ENCODE measurements around the gene KHDRBS2.

Gene KHDRBS2

DNA sequence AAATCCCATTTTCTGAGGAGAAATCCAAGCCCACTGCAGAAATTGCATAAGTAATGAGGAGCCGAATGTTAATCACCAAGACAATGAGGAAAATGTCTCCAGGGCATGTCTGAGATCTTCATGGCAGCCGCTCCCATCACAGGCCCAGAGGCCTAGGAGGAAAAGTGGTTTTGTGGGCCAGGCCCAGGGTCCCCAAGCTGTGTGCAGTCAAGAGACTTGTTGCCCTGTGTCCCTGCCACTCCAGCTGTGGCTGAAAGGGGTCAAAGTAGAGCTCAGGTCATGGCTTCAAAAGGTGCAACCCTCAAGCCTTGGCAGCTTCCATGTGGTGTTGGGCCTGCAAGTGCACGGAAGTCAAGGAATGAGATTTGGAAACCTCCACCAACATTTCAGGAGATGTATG, 276.6 kb downstream of the KHDRBS2 start:
- DNase-seq, result no peak

- no peak for DNase-seq
Observed at GRCh38 chr6:61989616-61990015, 296.4 kb downstream of the KHDRBS2 start.

GRCh38 chr6:61980622-61981021, 305.4 kb downstream of the KHDRBS2 start:
- no peak for DNase-seq

DNA sequence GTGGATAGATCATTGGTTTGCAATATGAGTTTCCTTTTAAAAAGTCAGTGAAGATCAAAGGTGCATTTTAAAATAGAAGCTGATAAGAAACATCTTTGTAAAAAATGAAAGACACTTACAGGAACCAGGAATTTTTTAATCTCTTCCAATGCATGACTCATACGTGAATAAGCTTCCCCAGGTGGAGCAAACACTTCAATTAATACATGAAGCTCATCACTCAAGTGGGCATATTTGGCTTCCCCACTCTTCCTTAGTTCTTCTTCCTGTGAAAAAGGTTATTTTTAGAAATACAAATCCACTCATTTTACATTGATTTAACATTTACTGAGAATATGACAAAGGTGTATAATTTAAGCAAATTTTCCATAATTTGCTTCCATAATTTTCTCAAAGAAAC, 308.1 kb downstream of the KHDRBS2 start:
- DNase-seq, result no peak

- no peak for DNase-seq
Observed at GRCh38 chr6:61977099-61977498, 308.9 kb downstream of the KHDRBS2 start.

- no peak for DNase-seq
Observed at GRCh38 chr6:61959196-61959595, 326.8 kb downstream of the KHDRBS2 start.

DNA sequence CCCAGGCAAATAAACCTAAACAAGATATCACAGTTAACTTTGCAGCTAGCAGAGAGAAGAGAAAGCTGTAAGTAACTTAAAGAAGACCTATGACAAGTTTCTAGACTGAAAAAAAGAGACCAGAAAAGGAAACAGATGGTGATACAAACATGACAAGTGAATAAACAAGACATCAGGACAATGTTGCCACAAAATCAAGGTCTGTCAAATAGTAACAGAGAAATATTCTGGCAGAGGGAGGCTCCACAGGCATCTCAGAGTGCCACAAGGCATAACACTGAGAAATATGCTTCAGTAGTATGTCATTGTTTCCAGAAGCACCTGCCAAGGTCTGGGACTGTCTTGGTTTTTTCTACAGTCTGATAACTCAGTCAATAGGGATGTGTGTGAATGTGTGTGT, 332.2 kb downstream of the KHDRBS2 start:
- DNase-seq, result no peak

DNA sequence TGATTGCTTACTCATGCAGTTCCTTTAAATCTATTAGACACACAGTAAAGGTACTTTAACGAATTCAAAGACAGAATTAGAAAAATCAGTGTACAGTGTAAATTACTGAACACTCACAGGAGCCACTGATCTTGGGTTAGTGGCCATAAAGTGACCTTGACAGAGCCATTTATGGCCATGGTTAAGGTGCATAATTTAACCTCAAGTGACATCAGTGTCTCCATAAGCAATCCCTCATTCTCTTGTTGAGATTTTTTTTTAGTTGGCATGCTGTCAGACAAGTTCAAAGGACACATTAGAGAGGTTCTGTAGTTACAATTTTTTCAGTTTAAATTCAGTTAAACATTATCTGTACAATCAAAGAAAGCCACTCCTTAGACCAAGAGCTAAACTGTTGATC, 334.4 kb downstream of the KHDRBS2 start:
- no peak for DNase-seq

- DNase-seq, result no peak
Observed at GRCh38 chr6:61950811-61951210, 335.2 kb downstream of the KHDRBS2 start.

- no peak for DNase-seq
Observed at GRCh38 chr6:61949971-61950370, 336.1 kb downstream of the KHDRBS2 start.

DNA sequence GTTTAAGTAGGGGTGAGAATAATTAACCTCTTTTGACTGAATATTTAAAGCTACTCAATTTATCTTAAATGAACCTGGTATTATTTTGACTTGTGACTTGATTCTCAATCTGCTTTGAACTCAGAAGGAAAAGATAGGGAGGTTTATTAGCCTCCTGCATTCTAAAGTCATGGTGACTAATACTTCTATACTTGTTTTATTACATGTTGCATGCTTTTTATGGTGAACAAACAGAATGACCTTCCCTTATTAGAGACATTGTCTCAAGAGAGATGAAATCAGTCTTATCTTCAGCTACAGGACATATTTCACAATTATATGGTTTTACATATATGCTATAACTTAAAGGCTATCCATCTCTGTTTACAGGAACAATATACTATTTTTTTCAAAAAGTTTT, 336.9 kb downstream of the KHDRBS2 start:
- DNase-seq, result no peak

- DNase-seq, result no peak
Observed at GRCh38 chr6:61947311-61947947, 338.6 kb downstream of the KHDRBS2 start.

DNA sequence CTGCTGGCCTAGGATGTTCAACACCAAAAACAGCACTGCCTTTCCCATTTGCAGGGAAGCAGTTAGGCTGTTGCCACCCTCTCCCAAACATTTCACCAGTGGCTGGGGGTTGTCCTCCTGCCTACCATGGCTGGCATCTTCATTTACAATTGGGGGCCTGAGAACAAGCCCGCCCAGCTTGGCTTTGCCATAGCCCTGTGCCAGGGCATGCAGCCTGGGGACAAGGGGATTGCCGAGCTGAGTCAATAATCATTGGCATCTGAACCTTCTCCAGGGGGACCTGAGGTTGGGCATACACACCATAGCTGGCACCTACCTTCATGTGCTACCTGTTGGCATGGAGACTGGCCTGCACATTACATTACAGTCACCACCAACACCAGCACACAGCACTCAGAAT, 345.1 kb downstream of the KHDRBS2 start:
- DNase-seq, result no peak

DNA sequence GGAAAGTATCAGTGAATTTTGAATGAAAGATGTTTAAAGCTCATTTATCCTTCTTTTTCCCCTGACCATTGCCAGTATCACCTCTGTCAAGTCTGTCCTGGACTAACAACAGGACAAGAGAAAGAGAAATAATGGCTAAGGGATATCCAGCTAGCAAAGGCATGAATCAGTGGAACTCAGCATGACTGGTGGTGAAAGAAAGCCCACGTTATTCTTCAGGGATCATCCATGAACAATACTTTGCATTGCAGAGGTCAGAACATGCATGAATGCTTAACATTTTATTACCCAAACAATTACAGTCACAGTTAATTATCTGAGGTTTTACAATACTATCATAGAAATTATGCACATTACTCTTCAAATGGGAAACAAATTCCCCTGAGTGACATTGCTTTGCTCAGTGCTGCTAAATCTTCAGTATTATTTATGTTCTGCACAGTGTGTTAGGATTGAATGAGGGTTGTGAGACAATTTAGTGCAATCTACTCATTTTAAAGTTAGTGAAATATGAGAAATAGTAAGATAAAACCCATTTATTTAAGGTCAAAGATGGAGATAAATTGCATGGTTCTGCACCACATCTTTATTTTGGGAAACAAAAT, 350.7 kb downstream of the KHDRBS2 start:
- DNase-seq, result no peak

DNA sequence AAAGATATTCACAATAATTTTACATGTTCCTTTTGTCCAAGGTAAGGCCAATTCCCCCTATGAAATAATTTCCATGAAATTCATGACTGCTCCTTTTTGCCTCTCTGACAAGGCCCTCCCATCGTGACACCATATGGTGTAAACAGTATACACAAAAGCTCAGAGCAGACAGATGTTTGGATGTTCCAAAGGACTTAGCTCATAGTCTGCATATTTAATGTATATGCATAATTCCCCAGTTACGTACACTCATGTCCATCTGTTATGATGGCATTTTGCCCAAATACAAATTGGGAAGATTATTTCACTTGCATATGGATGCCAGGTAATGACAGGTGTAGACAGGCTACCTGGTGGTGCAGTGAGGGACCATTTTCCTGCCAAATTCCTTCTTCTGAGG, 376.5 kb downstream of the KHDRBS2 start:
- DNase-seq, result no peak

- DNase-seq, result no peak
Observed at GRCh38 chr6:61901748-61902147, 384.3 kb downstream of the KHDRBS2 start.

DNA sequence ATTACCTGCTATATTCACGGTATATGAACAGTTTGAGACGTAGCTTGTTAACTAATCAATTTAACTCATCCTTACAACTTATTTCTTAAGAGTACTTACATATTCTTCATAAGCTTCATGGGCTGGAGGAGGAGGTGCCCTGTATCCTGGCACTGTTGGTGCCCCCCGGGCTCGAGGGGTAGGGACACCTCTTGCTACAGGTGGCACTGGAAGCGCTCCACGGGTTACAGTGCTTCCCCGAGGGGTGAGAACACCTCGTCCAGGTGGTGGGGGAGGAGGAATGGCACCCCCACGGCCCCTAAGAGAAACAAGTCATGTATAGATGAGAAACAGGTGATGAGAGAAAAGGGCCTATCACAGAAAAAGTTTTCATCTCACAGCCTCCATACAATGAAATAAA, 391.5 kb downstream of the KHDRBS2 start:
- no peak for DNase-seq

GRCh38 chr6:61887423-61887822, 398.6 kb downstream of the KHDRBS2 start:
- no peak for DNase-seq

- no peak for DNase-seq
Observed at GRCh38 chr6:61886608-61887259, 399.3 kb downstream of the KHDRBS2 start.

GRCh38 chr6:61869632-61870400, 416.2 kb downstream of the KHDRBS2 start:
- no peak for DNase-seq

DNA sequence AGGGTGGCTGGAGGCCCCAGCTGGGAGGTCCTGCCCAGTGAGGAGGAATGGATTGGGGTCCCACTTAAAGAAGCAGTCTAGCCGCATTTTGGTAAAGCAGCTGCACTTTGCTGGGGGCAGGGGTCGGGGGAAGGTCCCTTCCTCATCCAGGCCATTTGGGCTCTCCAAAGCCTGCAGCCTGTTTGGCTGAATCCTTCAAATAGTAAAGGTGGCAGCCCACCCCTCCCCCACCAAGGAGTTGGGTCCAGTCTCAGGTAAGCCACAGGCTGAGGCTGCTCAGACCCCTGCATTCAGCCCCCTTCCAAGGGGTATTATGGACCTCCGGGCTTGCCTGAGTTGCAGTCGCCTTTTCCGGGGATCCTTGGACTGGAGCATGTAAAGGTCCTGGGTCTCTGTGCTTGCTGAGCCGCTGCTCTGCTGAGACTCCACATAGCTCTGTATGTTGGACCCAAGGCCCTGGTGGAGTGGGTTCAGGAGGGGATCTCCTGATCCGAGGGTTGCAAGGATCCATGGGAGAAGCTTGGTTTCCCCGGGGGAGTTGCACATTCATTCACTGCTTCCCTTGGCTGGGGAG, 417.4 kb downstream of the KHDRBS2 start:
- no peak for DNase-seq

DNA sequence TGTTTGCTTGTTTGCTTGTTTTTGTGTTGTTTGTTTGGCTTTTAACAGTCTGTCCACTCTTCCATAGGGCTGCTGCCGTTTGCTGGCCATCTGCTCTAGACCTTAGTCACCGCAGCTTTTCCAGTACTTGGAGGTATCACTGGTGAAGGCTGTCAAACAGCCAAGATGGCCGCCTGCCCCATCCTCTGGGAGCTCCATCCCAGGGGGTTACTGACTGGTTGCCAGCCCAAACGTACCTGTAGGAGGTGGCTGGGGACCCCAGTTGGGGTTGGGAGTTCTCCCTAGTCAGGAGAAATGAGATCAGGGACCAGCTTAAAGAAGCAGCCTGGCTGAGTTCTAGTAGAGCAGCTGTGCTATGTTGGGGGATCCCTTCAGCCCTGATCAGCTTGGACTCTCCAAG, 418.4 kb downstream of the KHDRBS2 start:
- no peak for DNase-seq

DNA sequence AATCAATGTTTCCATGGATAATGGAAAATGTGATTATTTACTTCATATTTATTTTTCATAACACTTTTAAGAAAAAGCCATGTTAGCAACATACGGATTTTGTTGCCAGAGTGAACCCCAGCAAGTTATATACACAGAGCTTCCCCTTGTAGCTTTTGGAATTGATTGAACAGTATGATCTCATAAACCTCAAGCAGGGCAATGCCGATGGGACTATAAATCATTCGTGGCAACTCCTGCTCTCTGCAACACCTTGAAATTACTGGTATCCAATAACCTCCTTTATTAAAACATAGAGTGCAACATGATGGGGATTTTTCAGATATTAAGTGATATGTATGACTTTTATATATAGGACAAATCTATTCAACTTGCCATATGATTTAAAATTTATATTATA, 428.5 kb downstream of the KHDRBS2 start:
- no peak for DNase-seq

All from T-helper 9 cell (primary cell).